ENCODE results near the gene ILKAP. TPM values are rescaled to one million over a fixed set of nuclear protein-coding genes. Genes with fewer than 3 reads are reported as not detected.

ILKAP gene
- polyA plus RNA-seq, 1 experiment, result 31.1 TPM

- Histone ChIP-seq H3K27me3 (ENCODE audit: control insufficient read depth, insufficient read depth, low read length) (no peaks in the 10 kb centered on the region), H3K4me3 (ENCODE audit: low read depth, low read length) (no peak overlapping the region), H3K36me3 (ENCODE audit: control insufficient read depth, insufficient read depth, low read length) (peaks cover 25% of the 10 kb centered on the region)
- TF ChIP-seq CTCF (IDR thresholded peaks at IDR 0.05; ENCODE audit: insufficient read depth, low read depth, low read length), result no peak
- ChIA-PET POLR2A (interaction anchor here (1.5 kb wide), 1 partner anchor 32 kb away, joined by 4 read pairs; no protein-coding TSS in a partner anchor), CTCF (interaction anchor here (1.0 kb wide), 1 partner anchor 93 kb away, joined by 3 read pairs; no protein-coding TSS in a partner anchor)
- no peak for DNase-seq (ENCODE audit: low read depth)
These were observed 33.0 kb downstream of the ILKAP start for GRCh38 chr2:238170386-238171071.

GRCh38 chr2:238169708-238170251, 33.7 kb downstream of the ILKAP start:
- Histone ChIP-seq H3K4me3 (ENCODE audit: low read depth, low read length) (no peak overlapping the region), H3K36me3 (ENCODE audit: control insufficient read depth, insufficient read depth, low read length) (peaks cover 22% of the 10 kb centered on the region), H3K27me3 (ENCODE audit: control insufficient read depth, insufficient read depth, low read length) (no peaks in the 10 kb centered on the region)
- DNase-seq (ENCODE audit: low read depth), result peak; percentile 73
- POLR2A ChIA-PET, result interaction anchor here (1.5 kb wide), 1 partner anchor 32 kb away, joined by 4 read pairs; no protein-coding TSS in a partner anchor
- TF ChIP-seq CTCF (IDR thresholded peaks at IDR 0.05; ENCODE audit: insufficient read depth, low read depth, low read length), result no peak
- CTCF ChIA-PET, result interaction anchor here (1.0 kb wide), 1 partner anchor 94 kb away, joined by 3 read pairs; no protein-coding TSS in a partner anchor

GRCh38 chr2:238169048-238169707, 34.3 kb downstream of the ILKAP start:
- ChIA-PET POLR2A (interaction anchor here (1.5 kb wide), 1 partner anchor 33 kb away, joined by 4 read pairs; no protein-coding TSS in a partner anchor), CTCF (interaction anchor here (1.0 kb wide), 1 partner anchor 94 kb away, joined by 3 read pairs; no protein-coding TSS in a partner anchor)
- Histone ChIP-seq H3K4me3 (ENCODE audit: low read depth, low read length) (no peak overlapping the region), H3K27me3 (ENCODE audit: control insufficient read depth, insufficient read depth, low read length) (0 out of 2 replicates have a peak, but pooled peaks cover 1% of the 10 kb centered on the region), H3K36me3 (ENCODE audit: control insufficient read depth, insufficient read depth, low read length) (peaks cover 18% of the 10 kb centered on the region)
- no peak for TF ChIP-seq CTCF (IDR thresholded peaks at IDR 0.05; ENCODE audit: insufficient read depth, low read depth, low read length)
- DNase-seq (ENCODE audit: low read depth), result peak; percentile 82

GRCh38 chr2:238168196-238169047, 35.1 kb downstream of the ILKAP start:
- ChIA-PET CTCF (interaction anchor here (0.9 to 1.2 kb wide), 2 partner anchors 9 to 25 kb away, joined by 4 read pairs; no protein-coding TSS in a partner anchor), POLR2A (no interaction called here)
- Histone ChIP-seq H3K4me3 (ENCODE audit: low read depth, low read length) (no peak overlapping the region), H3K36me3 (ENCODE audit: control insufficient read depth, insufficient read depth, low read length) (peaks cover 18% of the 10 kb centered on the region), H3K27me3 (ENCODE audit: control insufficient read depth, insufficient read depth, low read length) (0 out of 2 replicates have a peak, but pooled peaks cover 1% of the 10 kb centered on the region)
- no peak for DNase-seq (ENCODE audit: low read depth)
- no peak for TF ChIP-seq CTCF (IDR thresholded peaks at IDR 0.05; ENCODE audit: insufficient read depth, low read depth, low read length)
